Activated CD4-positive, alpha-beta T cell treated with anti-CD3 and anti-CD28 coated beads, Interleukin-2, amount 10 ng/mL, durations not matched to agents 24 days and 14 days (primary cell): ENCODE measurements around the gene CST5. TPM values are rescaled to one million over a fixed set of nuclear protein-coding genes. Genes with fewer than 3 reads are reported as not detected.
"Not testable (repeated sequence)": the region's sequence is repeated elsewhere in the genome, so short reads cannot be mapped to it uniquely, and the experiment has no call there.

Experiments used
- DNase-seq: peaks from one replicate; pipeline ENCODE4 v3.0.0; 2022
- H3K27ac Mint-ChIP-seq: one replicate; pipeline ENCODE4 v1.8.0; 2022; ENCODE audit warnings: mild to moderate bottlenecking, mixed read lengths
- H3K27me3 Mint-ChIP-seq: one replicate; pipeline ENCODE4 v1.8.0; 2022; ENCODE audit warnings: mixed read lengths
- H3K36me3 Mint-ChIP-seq: one replicate; pipeline ENCODE4 v1.8.0; 2022; ENCODE audit warnings: low read depth, mild to moderate bottlenecking, mixed read lengths
- H3K4me1 Mint-ChIP-seq: one replicate; pipeline ENCODE4 v1.8.0; 2021; ENCODE audit warnings: mixed read lengths
- H3K4me3 Mint-ChIP-seq: one replicate; pipeline ENCODE4 v1.8.0; 2022; ENCODE audit warnings: mild to moderate bottlenecking, moderate library complexity, mixed read lengths
- H3K9me3 Mint-ChIP-seq: one replicate; pipeline ENCODE4 v1.8.0; 2021; ENCODE audit warnings: mixed read lengths
- intact Hi-C: fragments of 100-400 bp; cut with micrococcal nuclease; formaldehyde crosslinking; loops from one replicate; pipeline ENCODE4 v1.15.1; 2023
- total RNA-seq: library from RNA; stranded (reverse); gene quantifications from 2 replicates; pipeline ENCODE4 v1.2.3, GENCODE V29; 2022

CST5 gene
- total RNA-seq, 1 donor from 2014 or later, result not detected

DNA sequence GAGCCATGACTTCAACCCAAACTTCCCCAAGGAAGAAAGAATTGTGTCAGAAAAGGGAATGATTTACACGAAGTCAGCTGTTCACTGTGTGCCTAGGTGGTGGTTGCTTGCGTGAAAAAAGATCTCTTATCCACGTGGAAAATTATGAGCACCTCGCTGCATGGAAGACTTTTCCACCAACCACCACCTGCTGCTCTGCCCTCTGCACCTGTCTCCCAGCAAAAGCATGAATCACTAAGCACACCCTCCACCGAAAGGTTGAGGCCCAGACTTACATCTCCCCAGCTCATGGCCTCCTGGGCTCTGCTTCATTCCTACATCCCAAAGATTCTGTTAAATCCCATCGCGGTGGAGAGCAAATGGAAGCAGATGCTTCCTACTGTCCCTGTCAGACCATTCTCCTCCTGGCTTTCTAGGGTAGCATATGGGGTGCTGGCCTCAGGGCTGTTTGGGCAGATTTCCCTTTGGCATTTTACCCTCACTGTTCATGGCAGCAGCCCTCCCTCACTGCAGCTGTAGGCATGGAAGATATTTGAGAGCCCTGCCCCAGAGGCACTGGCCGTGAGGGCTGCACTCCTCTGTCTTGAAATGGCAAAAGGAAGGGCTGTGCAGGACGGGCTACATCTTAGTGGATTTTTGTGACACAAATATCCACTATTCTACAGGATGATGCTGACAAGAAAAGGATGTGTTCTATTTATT lies 37.6 kb upstream of the CST5 start:
- Mint-ChIP-seq H3K27me3 (no peaks in the 10 kb centered on the region), H3K27ac (no peak overlapping the region), H3K9me3 (no peaks in the 10 kb centered on the region), H3K36me3 (no peaks in the 10 kb centered on the region), H3K4me3 (no peak overlapping the region), H3K4me1 (peaks cover 8% of the 10 kb centered on the region)
- intact Hi-C loops, result no loop called here
- DNase-seq, result no peak

DNA sequence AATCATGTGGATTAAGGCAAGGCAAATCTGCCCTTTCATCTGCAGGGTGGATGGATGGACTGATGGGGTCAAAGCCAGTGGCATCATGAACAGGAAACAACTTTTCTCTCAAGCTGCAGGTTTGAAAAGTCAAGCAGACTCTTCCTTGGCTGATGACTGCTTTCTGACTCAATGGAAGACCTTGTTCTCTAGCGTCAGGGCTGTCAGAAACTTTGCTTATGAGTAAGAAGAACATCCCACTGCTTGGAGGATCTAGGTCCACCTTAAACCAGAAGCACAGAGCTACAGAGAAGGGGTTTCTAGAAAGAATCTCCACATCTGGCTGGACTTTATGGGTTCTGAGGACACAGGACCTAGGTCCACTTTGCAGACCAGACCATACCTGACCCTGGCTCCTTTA lies 36.3 kb upstream of the CST5 start:
- intact Hi-C loops, result no loop called here
- no peaks in the 10 kb centered on the region for H3K9me3 Mint-ChIP-seq
- no peak overlapping the region for H3K27ac Mint-ChIP-seq
- no peak overlapping the region for H3K4me3 Mint-ChIP-seq
- no peaks in the 10 kb centered on the region for H3K27me3 Mint-ChIP-seq
- no peak for DNase-seq
- H3K4me1 Mint-ChIP-seq, result peaks cover 8% of the 10 kb centered on the region
- H3K36me3 Mint-ChIP-seq, result no peaks in the 10 kb centered on the region

DNA sequence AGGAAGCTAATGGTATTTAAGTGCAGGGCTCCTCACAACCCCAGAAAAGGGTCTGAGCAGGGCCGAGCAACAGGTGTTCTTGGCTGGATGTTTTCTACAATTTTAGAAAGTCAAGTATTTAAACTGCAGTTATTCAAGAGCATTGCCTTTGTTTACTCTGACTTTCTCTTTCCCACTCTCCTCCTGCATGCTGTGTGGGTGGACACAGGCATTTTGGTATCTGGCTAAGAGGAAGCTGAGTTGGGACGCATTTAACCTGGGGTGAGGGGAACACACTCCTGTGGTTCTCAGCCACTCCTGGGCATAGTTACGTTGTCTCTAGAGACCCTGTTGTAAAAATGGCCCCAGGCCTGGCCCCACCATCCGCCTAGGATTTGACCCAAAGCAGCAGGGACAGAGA lies 34.9 kb upstream of the CST5 start:
- H3K36me3 Mint-ChIP-seq, H3K4me1 Mint-ChIP-seq, H3K27ac Mint-ChIP-seq, intact Hi-C loops, H3K27me3 Mint-ChIP-seq, DNase-seq, H3K9me3 Mint-ChIP-seq, H3K4me3 Mint-ChIP-seq: not testable (repeated sequence)

DNA sequence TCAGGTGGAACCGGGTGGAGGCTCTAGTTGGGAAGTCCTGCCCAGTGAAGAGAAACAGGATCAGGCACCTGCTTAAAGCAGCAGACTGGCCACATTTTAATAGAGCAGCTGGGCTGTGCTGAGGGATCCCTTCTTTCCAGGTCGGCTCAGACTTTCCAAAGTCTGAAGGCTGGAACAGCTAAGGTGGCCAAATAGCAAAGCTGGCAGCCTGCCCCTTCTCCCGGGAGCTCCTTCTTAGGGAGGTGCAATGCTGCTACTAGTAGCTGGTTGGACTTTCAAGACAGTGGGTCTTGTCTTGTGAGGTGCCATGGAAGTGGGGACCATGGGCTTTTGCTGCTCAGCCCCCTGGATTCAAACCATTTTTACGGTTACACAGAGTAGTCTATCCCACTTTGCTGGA lies 30.7 kb upstream of the CST5 start:
- H3K4me3 Mint-ChIP-seq, result no peak overlapping the region
- peaks cover 30% of the 10 kb centered on the region for H3K9me3 Mint-ChIP-seq
- H3K27ac Mint-ChIP-seq, result no peak overlapping the region
- H3K27me3 Mint-ChIP-seq, result peaks cover 18% of the 10 kb centered on the region
- no peaks in the 10 kb centered on the region for H3K4me1 Mint-ChIP-seq
- intact Hi-C loops, result no loop called here
- H3K36me3 Mint-ChIP-seq, result no peaks in the 10 kb centered on the region
- DNase-seq, result no peak

DNA sequence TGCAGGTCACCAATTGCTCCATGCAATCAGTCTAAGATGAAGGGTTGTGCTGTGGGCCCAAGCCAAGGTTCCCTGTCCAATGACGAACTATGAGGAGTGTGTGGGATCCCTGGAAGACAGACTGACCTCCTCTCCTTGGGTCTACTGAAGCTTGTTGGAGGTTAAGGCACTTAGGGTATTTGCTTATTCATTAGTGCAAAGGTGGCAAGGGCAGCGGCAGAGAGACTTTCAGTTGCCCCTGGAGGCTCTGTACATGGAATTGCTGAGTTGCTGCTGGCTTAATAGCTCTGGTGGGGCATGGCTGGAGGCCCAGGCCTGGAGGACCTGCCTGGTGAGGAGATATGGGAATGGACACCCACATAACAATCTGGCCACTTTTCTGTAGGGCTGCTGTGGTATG lies 29.8 kb upstream of the CST5 start:
- Mint-ChIP-seq H3K4me3 (no peak overlapping the region), H3K27ac (no peak overlapping the region), H3K9me3 (peaks cover 35% of the 10 kb centered on the region), H3K36me3 (no peaks in the 10 kb centered on the region), H3K27me3 (peaks cover 18% of the 10 kb centered on the region), H3K4me1 (no peaks in the 10 kb centered on the region)
- intact Hi-C loops, result no loop called here
- no peak for DNase-seq

DNA sequence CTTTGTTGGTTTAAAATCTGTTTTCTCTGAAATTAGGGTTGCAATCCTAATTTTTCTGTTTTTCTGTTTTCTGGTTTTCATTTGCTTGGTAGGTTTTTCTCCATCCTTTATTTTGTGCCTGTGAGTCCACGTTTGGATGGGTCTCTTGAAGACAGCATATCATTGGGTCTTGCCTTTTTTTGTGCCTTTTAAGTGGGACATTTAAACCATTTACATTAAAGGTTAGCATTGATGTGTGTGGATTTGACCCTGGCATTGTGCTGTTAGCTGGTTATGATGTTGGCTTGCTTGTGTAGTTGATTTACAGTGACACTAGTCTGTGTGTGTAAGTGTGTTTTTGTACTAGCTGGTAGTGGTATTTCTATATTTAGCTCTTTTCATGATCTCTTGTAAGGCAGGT lies 28.0 kb upstream of the CST5 start:
- Mint-ChIP-seq H3K4me1 (no peaks in the 10 kb centered on the region), H3K9me3 (peaks cover 46% of the 10 kb centered on the region), H3K36me3 (no peaks in the 10 kb centered on the region), H3K27ac (no peak overlapping the region), H3K27me3 (peaks cover 18% of the 10 kb centered on the region), H3K4me3 (no peak overlapping the region)
- no peak for DNase-seq
- intact Hi-C loops, result no loop called here

DNA sequence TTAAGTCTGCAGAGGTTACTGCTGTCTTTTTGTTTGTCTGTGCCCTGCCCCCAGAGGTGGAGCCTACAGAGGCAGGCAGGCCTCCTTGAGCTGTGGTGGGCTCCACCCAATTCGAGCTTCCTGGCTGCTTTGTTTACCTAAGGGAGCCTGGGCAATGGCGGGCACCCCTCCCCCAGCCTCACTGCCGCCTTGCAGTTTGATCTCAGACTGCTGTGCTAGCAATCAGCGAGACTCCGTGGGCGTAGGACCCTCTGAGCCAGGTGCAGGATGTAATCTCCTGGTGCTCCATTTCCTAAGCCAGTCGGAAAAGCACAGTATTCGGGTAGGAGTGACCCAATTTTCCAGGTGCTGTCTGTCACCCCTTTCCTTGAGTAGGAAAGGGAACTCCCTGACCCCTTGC lies 22.8 kb upstream of the CST5 start:
- H3K4me1 Mint-ChIP-seq, intact Hi-C loops, H3K27ac Mint-ChIP-seq, H3K36me3 Mint-ChIP-seq: not testable (repeated sequence)
- peak; percentile 71 for DNase-seq
- peaks cover 13% of the 10 kb centered on the region for H3K27me3 Mint-ChIP-seq
- H3K9me3 Mint-ChIP-seq, result peaks cover 28% of the 10 kb centered on the region
- H3K4me3 Mint-ChIP-seq, result peak overlapping the region; percentile 32

DNA sequence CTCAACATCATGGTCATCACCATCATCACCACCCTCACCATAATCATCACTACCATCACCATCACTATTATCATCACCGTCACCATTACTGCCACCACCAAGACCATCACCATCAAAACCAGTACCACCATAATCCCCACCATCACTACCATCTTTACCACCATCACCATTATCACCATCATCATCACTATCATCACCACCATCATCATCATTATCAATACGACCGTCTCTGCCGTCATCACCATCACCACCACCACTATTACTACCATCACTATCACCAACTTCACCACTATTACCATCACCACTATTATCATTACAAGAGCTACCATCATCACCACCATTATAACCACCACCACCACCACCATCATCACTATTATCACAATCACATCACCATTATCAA lies 11.3 kb upstream of the CST5 start:
- H3K27ac Mint-ChIP-seq, H3K4me3 Mint-ChIP-seq, DNase-seq, H3K4me1 Mint-ChIP-seq, H3K9me3 Mint-ChIP-seq, intact Hi-C loops, H3K36me3 Mint-ChIP-seq: not testable (repeated sequence)
- peaks cover 11% of the 10 kb centered on the region for H3K27me3 Mint-ChIP-seq

DNA sequence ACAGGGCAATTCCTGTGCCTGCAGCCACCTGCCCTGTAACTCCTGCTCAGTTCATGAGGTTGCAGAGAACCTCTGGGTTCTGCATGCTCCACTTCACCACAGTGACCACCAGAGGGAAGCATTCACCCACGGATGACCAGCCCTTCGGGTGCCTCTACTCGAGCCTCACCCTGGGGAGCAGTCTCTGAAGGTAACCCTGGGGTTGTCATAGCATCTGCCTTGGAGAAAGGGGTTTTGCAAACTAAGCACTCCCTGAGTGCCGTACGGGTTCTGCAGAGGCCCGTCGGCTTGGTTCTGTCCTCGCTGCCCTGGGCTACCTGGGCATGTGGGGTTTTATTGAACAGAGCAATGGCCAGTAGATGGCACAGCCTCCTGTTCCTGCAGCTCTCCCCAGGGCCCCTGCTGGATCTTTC lies 10.2 kb upstream of the CST5 start:
- DNase-seq, result peak; percentile 90
- intact Hi-C loops, result loop anchor here (1.0 kb wide), 1 partner anchor 211 kb away; no protein-coding TSS in a partner anchor
- H3K36me3 Mint-ChIP-seq, result no peaks in the 10 kb centered on the region
- H3K9me3 Mint-ChIP-seq, result no peaks in the 10 kb centered on the region
- H3K27me3 Mint-ChIP-seq, result peaks cover 10% of the 10 kb centered on the region
- no peaks in the 10 kb centered on the region for H3K4me1 Mint-ChIP-seq
- no peak overlapping the region for H3K27ac Mint-ChIP-seq
- H3K4me3 Mint-ChIP-seq, result no peak overlapping the region

DNA sequence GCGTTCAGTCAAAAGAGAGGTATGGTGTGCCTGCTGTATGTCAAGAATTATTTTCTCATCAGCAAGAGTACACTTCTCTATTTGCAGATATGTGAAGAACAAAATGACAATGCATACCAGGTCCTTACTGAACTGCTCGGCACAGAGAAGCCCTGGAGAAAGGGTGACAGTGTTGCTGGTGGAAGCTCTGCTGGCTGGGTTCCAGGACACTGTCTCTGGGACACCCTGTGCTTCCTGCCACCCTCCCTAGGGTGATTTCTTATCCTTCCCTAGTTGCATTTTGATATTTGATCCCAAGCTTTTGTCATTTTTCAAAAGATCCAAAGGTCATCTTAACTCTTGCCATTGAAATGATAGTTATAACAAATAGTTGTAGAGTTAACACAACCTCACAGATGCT lies 8.3 kb upstream of the CST5 start:
- H3K36me3 Mint-ChIP-seq, result no peaks in the 10 kb centered on the region
- H3K4me1 Mint-ChIP-seq, result no peaks in the 10 kb centered on the region
- intact Hi-C loops, result no loop called here
- peaks cover 6% of the 10 kb centered on the region for H3K27me3 Mint-ChIP-seq
- no peaks in the 10 kb centered on the region for H3K9me3 Mint-ChIP-seq
- DNase-seq, result no peak
- no peak overlapping the region for H3K27ac Mint-ChIP-seq
- H3K4me3 Mint-ChIP-seq, result no peak overlapping the region

DNA sequence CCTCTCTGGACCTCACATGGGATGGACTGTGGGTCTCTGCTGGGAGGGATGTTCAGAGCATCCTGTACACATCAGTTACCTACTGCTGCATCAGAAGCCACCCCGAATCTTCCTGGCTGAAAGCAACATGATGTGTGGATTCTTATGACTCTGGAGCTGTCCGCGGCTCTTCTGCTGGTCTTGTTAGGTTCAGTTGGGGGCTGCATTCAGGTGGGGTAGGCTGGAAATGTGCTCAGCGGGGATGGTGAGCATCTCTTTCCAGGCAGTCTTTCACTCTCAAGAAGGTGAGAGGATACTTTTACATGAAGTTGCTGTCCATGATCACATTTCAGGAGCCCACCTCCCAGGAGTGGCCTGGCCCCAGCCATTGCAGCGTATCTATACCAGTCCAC lies 5.2 kb upstream of the CST5 start:
- H3K9me3 Mint-ChIP-seq, result no peaks in the 10 kb centered on the region
- H3K36me3 Mint-ChIP-seq, result no peaks in the 10 kb centered on the region
- H3K27me3 Mint-ChIP-seq, result peaks cover 2% of the 10 kb centered on the region
- H3K4me1 Mint-ChIP-seq, result no peaks in the 10 kb centered on the region
- intact Hi-C loops, result no loop called here
- no peak overlapping the region for H3K27ac Mint-ChIP-seq
- no peak for DNase-seq
- H3K4me3 Mint-ChIP-seq, result no peak overlapping the region

DNA sequence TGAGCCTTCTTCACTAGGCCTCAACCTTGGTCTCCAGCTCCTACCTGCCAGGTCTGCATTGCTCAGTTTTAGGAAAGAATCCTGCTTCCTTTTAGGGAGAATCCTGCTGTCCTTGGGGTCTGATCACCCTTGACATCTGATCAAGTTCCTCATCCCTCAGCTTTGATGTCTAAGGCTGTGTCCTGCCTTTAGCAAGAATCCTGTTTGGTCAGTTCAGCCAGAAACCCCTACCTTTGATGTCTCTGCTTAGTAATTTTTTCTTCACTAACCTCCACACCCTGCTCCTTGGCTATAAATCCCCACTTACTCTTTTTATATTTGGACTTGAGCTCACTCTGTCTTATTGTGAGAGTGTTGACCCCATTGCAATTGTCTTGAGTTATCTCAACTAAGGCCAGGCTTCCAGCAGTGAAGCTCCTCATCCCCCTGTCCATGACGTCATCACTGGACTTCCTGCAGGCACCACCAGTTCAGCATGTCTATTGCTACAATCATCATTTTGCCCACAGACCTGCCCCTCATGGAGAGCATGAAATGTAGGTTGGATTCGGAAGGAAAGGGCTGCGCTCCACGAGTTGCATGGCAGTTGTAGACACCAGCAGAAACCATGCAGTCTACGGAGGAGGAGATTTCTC lies 4.7 kb upstream of the CST5 start:
- Mint-ChIP-seq H3K27ac (no peak overlapping the region), H3K9me3 (no peaks in the 10 kb centered on the region), H3K4me3 (no peak overlapping the region), H3K36me3 (no peaks in the 10 kb centered on the region), H3K27me3 (peaks cover 2% of the 10 kb centered on the region), H3K4me1 (no peaks in the 10 kb centered on the region)
- intact Hi-C loops, result no loop called here
- DNase-seq, result no peak

DNA sequence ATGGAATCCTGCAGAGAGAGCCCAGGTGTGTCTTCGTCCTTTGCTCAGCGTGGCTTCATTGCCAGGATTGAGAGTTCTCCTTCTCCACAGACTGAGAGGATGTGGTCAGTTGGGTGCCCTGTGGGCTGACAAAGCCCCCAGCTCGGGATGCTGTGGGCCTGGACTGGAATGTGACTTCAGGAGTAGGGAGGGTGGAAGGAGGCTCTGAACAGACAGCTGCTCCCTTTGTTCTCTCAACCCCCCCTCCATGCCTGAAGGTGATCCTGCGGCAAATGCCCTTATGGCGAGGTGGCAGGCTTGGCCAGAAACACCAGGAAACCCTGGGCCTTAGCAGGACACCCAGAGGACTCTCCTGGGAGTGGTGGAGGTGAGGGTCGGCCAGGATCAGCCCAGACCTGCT lies 1.8 kb upstream of the CST5 start:
- Mint-ChIP-seq H3K27me3 (no peaks in the 10 kb centered on the region), H3K9me3 (no peaks in the 10 kb centered on the region), H3K4me3 (no peak overlapping the region), H3K4me1 (no peaks in the 10 kb centered on the region), H3K27ac (no peak overlapping the region), H3K36me3 (no peaks in the 10 kb centered on the region)
- no peak for DNase-seq
- intact Hi-C loops, result no loop called here

DNA sequence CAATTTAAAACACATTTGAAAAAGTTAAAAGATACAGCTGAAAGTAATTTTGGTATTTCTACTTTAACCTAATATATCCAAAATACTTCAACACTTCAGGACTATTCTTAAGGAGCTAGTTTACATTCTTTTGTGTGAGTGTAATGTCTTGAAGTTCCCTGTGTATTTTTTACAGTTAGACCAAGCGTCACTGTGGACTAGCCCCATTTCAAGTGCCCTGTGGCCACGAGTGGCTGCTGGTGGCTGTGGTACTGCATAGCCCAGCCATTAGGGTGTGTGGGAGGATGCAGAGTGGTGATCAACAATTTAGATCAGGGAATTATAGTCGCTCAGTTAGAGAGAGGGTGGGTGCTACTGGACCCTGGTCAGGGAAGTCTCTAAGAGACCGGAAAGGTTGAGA lies 869 bp upstream of the CST5 start:
- Mint-ChIP-seq H3K27ac (no peak overlapping the region), H3K4me3 (no peak overlapping the region), H3K4me1 (no peaks in the 10 kb centered on the region), H3K36me3 (no peaks in the 10 kb centered on the region), H3K27me3 (no peaks in the 10 kb centered on the region), H3K9me3 (no peaks in the 10 kb centered on the region)
- no peak for DNase-seq
- intact Hi-C loops, result no loop called here
